GM21825 (cell line): ENCODE measurements around the gene KCNE4.

Experiments used
- ATAC-seq: cut with Tn5 transposase; IDR thresholded peaks from one replicate; pipeline ENCODE4 v1.9.1; 2021; ENCODE audit warnings: mild to moderate bottlenecking, moderate library complexity; ENCODE audit not compliant: unreplicated experiment

Gene KCNE4

DNA sequence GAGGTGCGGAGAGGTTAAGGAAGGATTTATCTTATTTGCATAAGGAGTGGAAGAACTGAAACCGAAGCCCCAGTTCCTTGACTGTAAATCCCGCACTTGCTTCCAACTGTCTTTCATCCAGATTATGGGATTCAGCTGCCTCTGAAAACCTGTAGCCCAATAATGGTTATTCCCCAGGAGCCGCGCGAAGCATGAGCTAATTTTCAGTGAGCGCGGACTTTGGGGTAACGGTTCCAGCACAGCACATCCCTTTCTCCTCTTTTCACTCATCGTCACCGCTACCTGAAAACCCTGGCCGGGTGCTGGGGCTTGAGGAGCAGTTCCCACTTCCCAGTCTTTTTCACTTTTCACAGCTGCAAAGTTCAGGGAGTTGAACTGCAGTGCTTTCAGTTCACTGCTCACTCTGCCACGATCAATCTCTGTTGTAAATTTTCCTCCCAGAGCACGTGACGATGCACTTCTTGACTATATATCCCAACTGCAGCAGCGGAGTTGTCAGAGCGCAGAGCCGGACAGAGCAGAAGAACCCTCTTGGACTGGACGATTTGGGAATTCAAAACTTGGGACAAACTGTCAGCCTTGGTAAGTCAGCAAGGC is at the start of gene KCNE4:
Gene KCNE4 (plus strand): TSS at position 498 of the 597 bp plus-strand sequence. CDS start 641 bp downstream, outside the sequence.
- ATAC-seq, result no peak

- no peak for ATAC-seq
These were observed 48.8 kb upstream of the KCNE4 start for GRCh38 chr2:223003191-223003590.

- no peak for ATAC-seq
These were observed 46.5 kb upstream of the KCNE4 start for GRCh38 chr2:223005496-223005895.

DNA sequence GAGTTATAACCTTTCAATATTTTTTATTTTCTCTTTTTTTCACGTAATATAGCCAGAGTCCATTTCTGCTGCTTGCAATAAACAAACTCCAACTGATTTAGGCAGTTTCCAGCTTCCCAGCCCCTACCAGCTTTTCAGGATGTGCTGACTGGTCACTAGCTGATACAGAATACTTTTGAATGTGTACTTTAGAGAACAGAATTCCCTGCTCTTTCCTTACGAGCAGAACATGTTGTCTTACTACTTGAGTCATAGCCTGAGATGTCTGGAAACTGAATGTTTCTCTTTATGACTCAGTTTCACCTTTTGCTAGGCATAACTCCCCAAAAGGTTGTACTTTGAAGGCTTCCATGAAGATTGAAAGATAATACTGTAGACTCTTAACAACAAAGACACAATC is 44.5 kb upstream of the KCNE4 start:
- ATAC-seq, result no peak

- no peak for ATAC-seq
These were observed 43.8 kb upstream of the KCNE4 start for GRCh38 chr2:223008162-223008561.

DNA sequence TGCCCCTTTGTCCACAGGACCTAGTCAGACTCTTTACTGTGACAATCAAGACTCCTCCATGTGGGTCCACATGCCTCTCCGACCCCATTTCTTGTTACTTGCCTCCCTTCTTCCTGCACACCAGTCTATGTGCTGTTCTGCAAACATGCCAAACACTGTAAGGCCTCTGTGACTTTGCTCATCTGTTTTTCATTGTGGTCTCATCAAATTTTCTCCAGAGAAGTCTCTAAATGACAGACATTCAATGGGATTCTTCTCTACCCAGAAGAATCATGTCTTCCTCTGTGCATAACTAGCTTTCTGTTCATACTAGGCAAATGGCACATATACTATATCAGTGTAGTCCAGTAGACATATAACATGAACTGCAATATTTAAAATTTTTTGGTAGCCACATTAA is 43.0 kb upstream of the KCNE4 start:
- ATAC-seq, result no peak

DNA sequence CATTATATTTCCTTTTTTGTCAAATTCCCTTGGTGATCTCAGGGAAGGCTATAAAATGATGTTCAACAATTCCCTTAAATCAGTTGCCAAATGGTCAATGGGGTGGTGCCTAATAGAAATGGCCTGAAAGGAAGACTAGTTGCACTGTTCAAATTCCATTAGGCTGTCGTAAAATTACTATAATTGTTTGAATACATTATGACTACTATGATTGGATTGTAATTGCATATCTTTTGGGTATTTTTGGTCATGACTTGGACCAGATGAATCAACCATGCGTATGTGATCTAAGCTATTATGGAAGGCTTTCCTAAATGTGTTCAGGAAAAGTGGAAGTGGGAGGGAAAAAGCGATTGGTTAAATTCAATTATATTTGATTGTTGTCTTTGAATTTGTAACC is 41.3 kb upstream of the KCNE4 start:
- ATAC-seq, result no peak

DNA sequence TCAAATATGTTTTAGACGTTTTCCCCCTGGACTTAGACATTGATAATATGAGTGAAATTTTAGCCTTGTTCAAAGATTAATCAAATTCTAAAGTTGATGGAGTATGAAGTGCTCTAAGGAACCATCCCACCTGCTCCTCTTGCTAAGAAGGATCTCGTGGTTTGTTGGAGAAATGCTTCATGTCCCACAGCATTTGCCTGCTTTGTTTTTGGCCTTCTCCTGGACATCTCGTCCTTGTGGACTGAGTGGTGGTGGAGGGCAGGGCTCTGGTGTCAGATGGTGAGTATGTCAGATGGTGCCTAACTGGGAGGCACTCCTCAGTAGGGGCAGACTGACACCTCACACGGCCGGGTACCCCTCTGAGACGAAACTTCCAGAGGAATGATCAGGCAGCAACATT is 39.7 kb upstream of the KCNE4 start:
- no peak for ATAC-seq

DNA sequence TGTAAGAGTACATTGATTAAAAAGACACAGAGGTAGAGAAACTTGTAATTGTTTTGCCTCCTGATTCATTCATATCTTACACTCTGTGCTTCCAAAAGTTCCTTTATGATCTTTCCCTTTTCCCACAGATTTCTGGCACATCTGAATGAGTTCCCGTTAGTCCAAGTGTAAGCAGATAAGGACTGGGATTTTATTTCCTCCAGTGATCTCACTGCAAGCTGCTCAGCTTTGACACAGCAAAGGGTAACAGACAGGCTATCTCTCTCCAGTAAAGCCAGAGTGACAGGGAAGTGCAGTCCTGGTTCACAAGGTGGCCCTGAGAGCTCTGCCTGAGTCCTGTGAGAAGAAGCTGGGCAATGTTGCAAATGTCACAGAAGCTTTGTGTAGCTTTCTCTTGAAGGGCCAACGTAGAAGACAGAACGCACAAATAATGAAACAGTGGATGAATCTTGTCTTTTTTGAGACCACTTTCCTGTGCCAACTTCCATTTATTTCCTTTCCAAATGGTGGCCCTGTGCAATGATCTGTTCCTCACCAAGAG is 32.5 kb upstream of the KCNE4 start:
- ATAC-seq, result no peak

DNA sequence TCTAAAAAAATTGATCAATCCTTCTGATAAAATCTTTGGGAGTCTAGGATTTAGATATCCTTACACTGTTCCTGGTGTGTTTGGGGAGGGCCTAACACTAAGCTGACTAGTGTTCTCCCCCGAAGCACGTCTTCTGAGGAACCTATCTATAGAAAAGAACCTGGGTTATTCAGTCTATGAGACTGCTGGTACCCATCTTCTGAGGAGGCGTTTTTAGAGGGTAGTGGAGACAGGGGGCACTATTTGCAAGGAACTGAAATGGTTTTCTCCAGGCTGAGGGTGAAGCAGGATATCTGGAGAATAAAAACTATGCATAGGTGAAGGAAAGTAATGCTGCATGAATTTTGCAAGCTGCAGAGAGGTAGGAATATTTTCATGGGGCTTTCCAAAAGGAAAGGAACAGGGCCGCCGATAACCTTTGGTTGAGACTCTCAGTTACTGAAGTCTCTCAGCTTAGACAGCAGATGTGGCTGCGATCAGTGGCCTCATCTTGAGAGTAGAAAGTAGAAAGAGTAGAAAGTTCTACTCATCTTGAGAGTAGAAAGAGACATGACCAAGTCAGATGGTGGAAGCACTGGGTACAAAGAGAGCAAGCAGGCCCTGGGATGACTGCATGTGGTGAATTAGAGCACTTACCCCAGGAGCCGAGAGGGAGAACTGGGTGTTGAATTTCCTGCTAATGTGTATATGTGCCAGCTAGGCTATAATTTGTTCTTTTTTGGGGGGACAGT is 31.8 kb upstream of the KCNE4 start:
- ATAC-seq, result no peak

DNA sequence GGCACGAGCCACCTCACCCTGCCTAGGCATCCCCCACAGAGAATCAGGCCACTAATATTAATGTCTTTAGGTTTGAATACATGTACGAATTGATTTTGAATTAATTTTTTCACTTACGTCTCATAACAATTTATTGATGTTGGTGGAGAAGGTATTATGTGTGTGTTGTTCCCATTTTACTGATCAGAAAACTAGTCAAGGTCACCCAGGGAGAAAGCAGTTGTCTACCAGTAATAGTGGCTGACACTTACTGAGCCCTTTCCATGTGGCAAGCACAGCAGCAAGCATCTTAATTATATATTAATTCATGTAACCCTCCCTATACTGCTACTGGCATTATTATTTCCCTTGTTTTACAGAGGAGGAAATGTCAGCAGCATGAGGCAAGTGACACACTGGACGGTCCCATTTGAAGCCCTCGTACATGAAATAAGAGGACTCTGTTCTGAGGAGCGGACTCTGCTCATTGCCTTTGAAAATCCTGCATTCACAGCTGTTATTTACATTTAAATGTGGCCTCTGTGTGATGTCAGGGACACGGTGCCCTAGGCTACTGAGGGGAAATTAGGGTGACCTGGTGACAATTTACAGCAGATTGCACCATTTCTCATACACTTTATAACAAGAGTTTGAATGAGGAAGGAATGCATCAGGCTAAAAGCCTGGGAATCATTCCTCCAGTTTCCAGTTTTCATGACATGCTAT is 30.9 kb upstream of the KCNE4 start:
- no peak for ATAC-seq

- ATAC-seq, result no peak
These were observed 25.5 kb upstream of the KCNE4 start for GRCh38 chr2:223026357-223027110.

DNA sequence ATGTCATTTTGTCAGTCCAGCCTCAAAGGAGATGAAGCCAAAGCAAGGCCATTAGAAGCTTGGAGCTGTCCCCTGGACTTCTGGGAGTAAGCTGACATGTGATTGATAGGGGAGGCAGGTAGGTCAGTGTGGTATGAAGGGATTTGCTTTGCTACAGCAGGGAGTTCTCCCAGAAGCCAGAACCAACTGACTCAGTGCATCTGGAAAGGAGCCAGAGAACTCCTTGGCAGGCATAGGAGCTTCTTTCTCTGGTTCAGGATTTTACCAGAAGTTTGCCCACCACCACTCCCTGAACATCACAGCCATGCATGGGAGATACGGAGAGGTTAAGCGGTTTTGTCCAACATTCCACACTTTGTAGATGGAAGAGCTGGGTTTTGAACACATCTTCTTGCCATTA is 24.5 kb upstream of the KCNE4 start:
- no peak for ATAC-seq

GRCh38 chr2:223029287-223029686 is 22.7 kb upstream of the KCNE4 start:
- no peak for ATAC-seq

DNA sequence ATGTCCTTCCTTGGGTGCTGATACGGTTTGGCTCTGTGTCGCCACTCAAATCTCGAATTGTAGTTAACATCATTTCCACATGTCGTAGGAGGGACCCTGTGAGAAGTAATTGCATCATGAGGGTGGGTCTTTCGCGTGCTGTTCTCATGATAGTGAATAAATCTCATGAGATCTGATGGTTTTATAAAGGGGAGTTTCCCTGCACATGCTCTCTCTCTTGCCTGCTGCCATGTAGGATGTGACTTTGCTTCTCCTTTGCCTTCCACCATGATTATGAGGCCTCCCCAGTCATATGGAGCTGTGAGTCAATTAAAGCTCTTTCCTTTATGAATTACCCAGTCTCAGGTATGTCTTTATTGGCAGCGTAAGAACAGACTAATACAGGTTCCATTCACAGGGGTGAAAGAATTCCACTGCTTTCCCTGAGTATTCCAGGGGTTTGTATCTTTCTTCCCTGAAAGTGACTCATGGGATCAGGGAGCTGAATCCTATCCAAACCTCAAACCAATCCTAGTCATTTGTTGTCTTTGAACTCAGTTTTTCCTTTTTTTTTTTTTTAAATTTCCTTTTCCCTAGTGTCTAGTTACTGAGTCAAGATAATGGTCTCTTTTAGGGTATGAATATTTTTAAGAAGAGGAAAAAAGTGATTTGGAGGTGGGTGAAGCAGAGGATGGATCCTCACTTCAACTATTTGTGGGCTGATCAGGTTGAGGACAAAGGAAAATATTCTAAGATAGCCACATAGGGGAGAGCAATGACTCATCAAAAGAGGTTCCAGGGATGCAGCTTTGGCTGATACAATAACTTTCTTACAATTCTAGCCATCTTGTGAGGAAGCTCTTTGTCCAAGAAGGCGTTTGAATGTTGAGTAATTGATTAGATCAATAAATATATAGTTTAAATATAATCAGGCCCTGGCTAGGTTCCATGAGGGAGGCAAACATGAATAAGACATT is 19.5 kb upstream of the KCNE4 start:
- ATAC-seq, result no peak

- ATAC-seq, result no peak
These were observed 17.6 kb upstream of the KCNE4 start for GRCh38 chr2:223034221-223034975.

- no peak for ATAC-seq
These were observed 15.1 kb upstream of the KCNE4 start for GRCh38 chr2:223036790-223037444.

DNA sequence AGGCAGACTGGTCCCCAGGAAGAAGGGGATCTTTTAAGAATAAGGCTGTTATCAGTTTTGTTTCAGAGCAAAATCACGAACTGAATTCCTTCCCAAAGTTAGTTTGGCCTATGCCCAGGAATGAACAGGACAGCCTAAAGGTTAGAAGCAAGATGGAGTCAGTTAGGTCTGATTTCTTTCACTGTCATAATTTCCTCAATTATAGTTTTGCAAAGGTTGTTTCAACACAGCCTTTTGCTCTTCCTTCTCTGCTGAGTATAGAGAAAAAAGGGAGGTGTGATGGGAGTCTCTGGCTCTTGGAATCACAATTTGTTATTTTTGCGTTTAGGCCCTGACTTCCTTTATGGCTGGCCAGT is 14.6 kb upstream of the KCNE4 start:
- no peak for ATAC-seq

DNA sequence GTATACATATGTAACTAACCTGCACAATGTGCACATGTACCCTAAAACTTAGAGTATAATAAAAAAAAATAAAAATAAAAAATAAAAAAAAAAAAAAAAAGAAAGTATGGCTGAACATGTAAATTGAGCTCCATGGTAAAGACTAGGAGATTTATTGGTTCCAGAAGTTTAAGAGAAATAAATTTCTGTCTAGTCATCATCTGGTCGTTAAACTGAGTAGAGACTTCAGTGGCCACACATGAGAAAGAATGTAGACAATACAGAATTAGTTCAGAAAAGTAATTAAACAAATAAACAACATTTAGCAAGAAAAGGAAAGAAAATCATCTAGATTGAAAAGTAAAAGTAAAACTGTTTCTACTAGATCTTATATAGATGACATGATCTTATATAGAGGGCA is 12.4 kb upstream of the KCNE4 start:
- ATAC-seq, result no peak
